Pancreas (tissue), 10 donors: Measurements from ENCODE around the gene PNLIPRP2. TPM values are rescaled to one million over a fixed set of nuclear protein-coding genes. Genes with fewer than 3 reads are reported as not detected.
A peak's percentile ranks its signal among the peaks of the same experiment; 100 is the strongest.

Source experiments
- ATAC-seq, 4 donors: fragments of 200-7000 bp; cut with Tn5 transposase; one replicate each; pipeline versions ENCODE4 v1.8.0 to v1.9.1; 2020; ENCODE audit warnings: mild to moderate bottlenecking in 4 of 4, moderate library complexity in 4 of 4
- DNase-seq, 6 donors: peaks; one replicate each; pipeline ENCODE4 v3.0.0-alpha.2; 2020
- FAIRE-seq: peaks from 2 replicates; lab custom pipeline; 2012; peaks lifted over from hg19 to GRCh38; lab: Jason Lieb, UNC
- H3K27ac ChIP-seq, 4 donors: fragments of 200-600 bp; sonication (generic); 1 replicate in 3 of 4; 2 replicates in 1 of 4; pipeline versions ENCODE4 v1.5.0 to v1.8.0; 2020
- H3K27me3 ChIP-seq, 4 donors: fragments of 200-600 bp; one replicate each; pipeline ENCODE4 v1.8.0; 2021
- H3K36me3 ChIP-seq, 3 donors: fragments of 200-600 bp; sonication (generic) in 1 of 3; one replicate each; pipeline versions ENCODE4 v1.5.0 to v1.8.0; 2020 to 2021
- H3K4me1 ChIP-seq, 3 donors: fragments of 200-600 bp; one replicate each; pipeline ENCODE4 v1.8.0; 2021
- H3K4me3 ChIP-seq, 4 donors: fragments of 200-600 bp; sonication (generic) in 2 of 4; one replicate each; pipeline versions ENCODE4 v1.5.0 to v1.8.0; 2020 to 2021
- H3K9me3 ChIP-seq, 4 donors: fragments of 200-600 bp; one replicate each; pipeline ENCODE4 v1.8.0; 2021
- CTCF ChIP-seq, 4 donors: fragments of 200-600 bp; sonication (generic) in 3 of 4; IDR thresholded peaks; one replicate each; pipeline versions ENCODE4 v1.5.0 to v1.8.0; 2021; ENCODE audit warnings: antibody characterized with exemption in 4 of 4
- WGBS, 2 donors: extraction: QIAGEN DNeasy Blood & Tissue Kit; methylation state at CpG; one replicate each; pipeline ENCODE4 v1.1.7; 2013; 5-methylcytosine and 5-hydroxymethylcytosine counted together
- intact Hi-C, 3 donors: fragments of 100-400 bp; cut with DNase I; formaldehyde crosslinking; loops; one replicate each; pipeline versions ENCODE4 v1.11.1 to v1.14.2; 2022
- polyA plus RNA-seq, 2 donors: library from polyadenylated mRNA; stranded (reverse); fragments of 200-250 nt; gene quantifications; one replicate each; pipeline ENCODE4 v1.2.3, GENCODE V29; 2013
- total RNA-seq, 6 donors: library from RNA; stranded (reverse); fragmentation: NEBNext Ultra II Directional in 4 of 6; extraction: Animal tissue kit (Norgen Biotek cat#: 25700) in 4 of 6; gene quantifications; one replicate each; pipeline versions ENCODE4 v1.2.1 to v1.2.4, GENCODE V29; 2021 to 2023
- donor health status: healthy with polysubstance abuse.
- donor health status: DM: no; HTN: no; CAD: no; lungs with moderate emphysema.
- donor health status: DM: no; HTN: no; CAD: no.
- donor health status: control.
- donor health status: control.
- donor health status: Bipolar disorder and iron deficiency.
- donor health status: DM: yes; HTN: yes; CAD: no.
- donor health status: DM: no; HTN: no; CAD: no.
- donor health status: DM: no; HTN: no; CAD: no.
- donor health status: DM: yes; HTN: yes; CAD: no.

Gene PNLIPRP2
- total and polyA plus RNA-seq, 8 donors, result 455 to 7,545 (median 2,236) TPM

GRCh38 chr10:116631871-116632295 is 11.1 kb downstream of the PNLIPRP2 start:
- DNase-seq (peak in 4 of 6 donors; percentile 55 to 78 (median 61)), ATAC-seq (peak; percentile 2 to 7 (median 5)), FAIRE-seq (no peak)
- Histone ChIP-seq H3K27me3 (no peaks in the 10 kb centered on the region), H3K27ac (peak overlapping the region in 1 of 4 donors; percentile 2), H3K4me1 (peaks cover 0 to 4% (median 0%) of the 10 kb centered on the region in 3 donors), H3K4me3 (no peak overlapping the region), H3K9me3 (no peaks in the 10 kb centered on the region), H3K36me3 (peaks cover 0 to 42% (median 7%) of the 10 kb centered on the region in 3 donors)
- TF ChIP-seq CTCF (IDR thresholded peaks at IDR 0.05), result no peak
- 40 to 44% methylated on average over 6 of the region's 6 CpGs for WGBS, 2 donors
- intact Hi-C loops, result no loop called here

GRCh38 chr10:116632596-116633215 is 12.0 kb downstream of the PNLIPRP2 start:
- no peaks in the 10 kb centered on the region for H3K9me3 ChIP-seq
- H3K4me1 ChIP-seq, result peaks cover 0 to 4% (median 0%) of the 10 kb centered on the region in 3 donors
- no peak overlapping the region for H3K4me3 ChIP-seq
- no peaks in the 10 kb centered on the region for H3K27me3 ChIP-seq
- H3K27ac ChIP-seq, result peak overlapping the region in 1 of 4 donors; percentile 23
- FAIRE-seq, result no peak
- intact Hi-C loops, result no loop called here
- WGBS, 2 donors, result 45% methylated on average over 17 of the region's 17 CpGs
- peak in 3 of 4 donors; percentile 3 to 13 (median 4) for ATAC-seq
- peak in 3 of 6 donors; percentile 38 to 81 (median 59) for DNase-seq
- no peak for TF ChIP-seq CTCF (IDR thresholded peaks at IDR 0.05)
- H3K36me3 ChIP-seq, result peaks cover 3 to 38% (median 8%) of the 10 kb centered on the region in 3 donors

- no peak for FAIRE-seq
- Histone ChIP-seq H3K27me3 (no peaks in the 10 kb centered on the region), H3K4me1 (peaks cover 0 to 4% (median 0%) of the 10 kb centered on the region in 3 donors), H3K27ac (no peak overlapping the region), H3K9me3 (no peaks in the 10 kb centered on the region), H3K36me3 (peaks cover 3 to 39% (median 13%) of the 10 kb centered on the region in 3 donors), H3K4me3 (no peak overlapping the region)
- TF ChIP-seq CTCF (IDR thresholded peaks at IDR 0.05), result no peak
- intact Hi-C loops, result no loop called here
- peak in 3 of 6 donors; percentile 55 to 58 (median 56) for DNase-seq
- peak in 3 of 4 donors; percentile 2 to 9 (median 2) for ATAC-seq
- WGBS, 2 donors, result 50 to 52% methylated on average over 8 of the region's 8 CpGs
Observed at GRCh38 chr10:116633216-116633600, 12.5 kb downstream of the PNLIPRP2 start.

- H3K27me3 ChIP-seq, result no peaks in the 10 kb centered on the region
- H3K27ac ChIP-seq, result peak overlapping the region in 1 of 4 donors; percentile 27
- intact Hi-C loops, result no loop called here
- peak overlapping the region in 2 of 4 donors; percentile 8 to 18 for H3K4me3 ChIP-seq
- FAIRE-seq, result no peak
- peak in 1 of 6 donors; percentile 29 for DNase-seq
- ATAC-seq, result no peak
- peaks cover 0 to 4% (median 0%) of the 10 kb centered on the region in 3 donors for H3K4me1 ChIP-seq
- peaks cover 3 to 37% (median 13%) of the 10 kb centered on the region in 3 donors for H3K36me3 ChIP-seq
- no peak for TF ChIP-seq CTCF (IDR thresholded peaks at IDR 0.05)
- WGBS, 2 donors, result 36 to 39% methylated on average over 11 of the region's 11 CpGs
- H3K9me3 ChIP-seq, result no peaks in the 10 kb centered on the region
Observed at GRCh38 chr10:116634126-116634975, 13.6 kb downstream of the PNLIPRP2 start.
